Measurements from ENCODE around the gene EXOG.

- no peak for TF ChIP-seq TARDBP (IDR thresholded peaks at IDR 0.05)
- no peak for TF ChIP-seq L3MBTL2 (conservative IDR thresholded peaks at IDR 0.05)
- TF ChIP-seq SUZ12 (IDR thresholded peaks at IDR 0.05) = no peak
- TF ChIP-seq NFRKB (IDR thresholded peaks at IDR 0.05) = no peak
- no peak for TF ChIP-seq HDGF (IDR thresholded peaks at IDR 0.05; ENCODE audit: borderline replicate concordance)
- no peak for TF ChIP-seq LEF1 (IDR thresholded peaks at IDR 0.05; ENCODE audit: borderline replicate concordance)
- no peak for TF ChIP-seq FOXK2 (IDR thresholded peaks at IDR 0.05)
- no peak for TF ChIP-seq FOXM1 (IDR thresholded peaks at IDR 0.05; ENCODE audit: borderline replicate concordance)
- TF ChIP-seq SP1 (IDR thresholded peaks at IDR 0.05) = no peak
- TF ChIP-seq ARNT (IDR thresholded peaks at IDR 0.05) = no peak
- no peak for TF ChIP-seq BHLHE40 (IDR thresholded peaks at IDR 0.05; ENCODE audit: borderline replicate concordance)
- TF ChIP-seq ELF4 (IDR thresholded peaks at IDR 0.05) = no peak
- no peak for TF ChIP-seq PKNOX1 (IDR thresholded peaks at IDR 0.05)
Measured at GRCh38 chr3:38532529-38532928, 36.4 kb downstream of the EXOG start.
